ENCODE measurements around the gene SPSB4. TPM values are rescaled to one million over a fixed set of nuclear protein-coding genes. Genes with fewer than 3 reads are reported as not detected.

SPSB4 gene
- total and polyA plus RNA-seq, 2 donors (not counting 3 experiments of a cell fraction or from before 2014, with no cell fraction given), result 0.06 to 0.22 TPM

DNA sequence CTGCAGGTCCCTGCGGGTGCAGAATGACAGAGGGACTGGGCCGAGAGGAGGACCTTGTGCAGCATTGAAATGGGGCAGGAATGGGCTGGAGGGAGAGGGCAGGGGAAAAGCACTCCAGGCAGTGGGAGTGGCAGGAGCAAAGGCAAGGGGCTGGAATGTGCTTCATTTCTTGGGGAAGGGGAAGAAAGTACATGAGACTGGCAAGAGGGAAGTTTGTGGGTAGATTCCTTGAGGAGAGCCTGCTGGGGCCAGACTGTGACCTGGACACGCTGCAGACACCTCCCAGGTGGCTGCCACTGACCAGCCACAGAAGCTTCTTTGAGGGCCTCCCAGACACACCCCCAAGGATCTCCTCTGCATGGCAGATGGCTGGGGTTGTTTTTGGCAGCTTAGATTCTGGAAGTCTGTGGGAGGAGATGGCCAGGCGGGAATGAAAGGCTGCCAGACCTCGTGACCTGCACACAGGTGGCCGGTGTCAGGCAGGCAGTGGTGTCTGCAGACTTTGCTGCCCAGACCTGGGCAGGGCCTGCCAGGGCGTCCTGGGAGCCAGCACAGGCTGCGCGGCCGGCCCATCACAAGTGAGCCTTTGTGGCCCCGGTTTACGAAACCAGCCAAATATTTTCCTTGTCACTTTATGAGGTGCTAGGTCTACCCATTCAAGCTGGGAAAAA is 53.1 kb downstream of the SPSB4 start:
- H2AFZ ChIP-seq (ENCODE audit: low read depth, low read length), result no peak overlapping the region
- ChIA-PET POLR2A (no interaction called here), CTCF (interaction anchor here (1.0 to 2.5 kb wide), 2 partner anchors 11 to 104 kb away, joined by 6 to 28 read pairs; no protein-coding TSS in a partner anchor)
- no peak for TF ChIP-seq GATA2 (IDR thresholded peaks at IDR 0.05; ENCODE audit: insufficient read depth, insufficient read length, low read depth, low read length)
- H3K9me1 ChIP-seq (replicated peaks; ENCODE audit: control insufficient read depth, extremely low read depth, insufficient read depth, low read length), result no peaks in the 10 kb centered on the region
- FAIRE-seq (no peak), DNase-seq (ENCODE audit: low read depth, low spot score) (no peak)
- H3K9ac ChIP-seq (replicated peaks; ENCODE audit: extremely low read depth, insufficient read depth, low read length), result no peak overlapping the region
- H3K27me3 ChIP-seq (ENCODE audit: control insufficient read depth in 2 of 2, insufficient read depth in 2 of 2, low read length in 2 of 2), result no peaks in the 10 kb centered on the region
- intact Hi-C loops (cut with micrococcal nuclease), result loop anchor here (2.0 kb wide), 1 partner anchor 53 kb away; the partner anchor contains the start of gene SPSB4
- no peak overlapping the region for H3K4me3 ChIP-seq (replicated peaks in 1 of 3; ENCODE audit: insufficient read depth in 1 of 3, low read depth in 1 of 3, low read length in 3 of 3)
- H3K9me3 ChIP-seq (replicated peaks; ENCODE audit: control insufficient read depth, insufficient read depth, low read length), result no peaks in the 10 kb centered on the region
- no TSS peak for BruUV-seq (replicated peaks)
- H3K4me1 ChIP-seq (ENCODE audit: control insufficient read depth, extremely low read depth, insufficient read depth, low read length), result no peaks in the 10 kb centered on the region
- no peaks in the 10 kb centered on the region for H3K79me2 ChIP-seq (ENCODE audit: control insufficient read depth, insufficient read depth, low read length)
- no peaks in the 10 kb centered on the region for H4K20me1 ChIP-seq (replicated peaks; ENCODE audit: control insufficient read depth, extremely low read depth, insufficient read depth, low read length)
- no peak overlapping the region for H3K27ac ChIP-seq (ENCODE audit: insufficient read depth, low read depth, low read length)
- H3K4me2 ChIP-seq (ENCODE audit: insufficient read depth, low read length), result no peak overlapping the region
- dilution Hi-C loops (cut with MboI; ENCODE audit: extremely low pct_ligation_motif_present, low sequenced_read_pairs), result no loop called here
- H3K36me3 ChIP-seq (ENCODE audit: control insufficient read depth in 2 of 2, extremely low read depth in 1 of 2, insufficient read depth in 2 of 2, low read length in 2 of 2), result no peaks in the 10 kb centered on the region

DNA sequence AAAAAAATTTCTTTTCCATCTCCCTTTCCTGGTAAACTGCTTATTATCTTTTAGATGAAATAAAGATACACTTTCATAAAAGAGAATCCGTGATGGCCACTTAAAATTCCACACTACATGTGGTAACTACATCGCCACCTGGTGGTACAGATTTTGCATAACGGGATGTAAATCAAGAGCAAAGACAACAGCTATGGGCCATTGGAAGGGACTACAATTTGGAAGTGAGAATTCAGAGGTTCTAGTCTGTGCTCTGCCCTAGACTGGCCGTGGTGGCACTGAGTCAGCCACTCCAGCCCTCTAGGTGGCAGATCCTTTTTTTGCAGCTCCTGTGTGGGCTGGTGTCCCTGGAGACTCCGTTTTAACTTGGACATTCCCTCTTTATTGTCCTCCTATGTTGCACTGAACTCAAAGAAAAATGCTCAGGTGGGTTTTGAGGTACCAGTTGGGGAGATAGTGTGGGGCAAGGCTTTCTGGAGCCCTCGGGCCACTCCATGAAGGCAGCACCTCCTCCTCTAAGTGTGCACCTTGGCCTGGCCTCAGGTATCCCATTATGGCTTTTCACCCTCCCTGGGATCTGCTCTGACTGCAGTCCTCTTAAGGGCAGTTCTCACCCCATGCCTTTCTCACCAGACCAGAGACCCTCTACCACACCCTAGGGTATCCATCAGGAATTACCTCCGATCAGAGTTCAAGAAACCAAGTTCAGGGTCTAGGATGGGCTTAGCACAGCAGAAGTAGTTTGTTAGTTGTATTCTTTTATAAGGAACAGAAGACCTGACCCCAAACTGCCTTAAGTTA is 54.9 kb downstream of the SPSB4 start:
- dilution Hi-C loops (cut with MboI; ENCODE audit: extremely low pct_ligation_motif_present, low sequenced_read_pairs), result no loop called here
- Histone ChIP-seq H3K9me1 (replicated peaks; ENCODE audit: control insufficient read depth, extremely low read depth, insufficient read depth, low read length) (no peaks in the 10 kb centered on the region), H3K4me2 (ENCODE audit: insufficient read depth, low read length) (no peak overlapping the region), H3K9me3 (replicated peaks; ENCODE audit: control insufficient read depth, insufficient read depth, low read length) (no peaks in the 10 kb centered on the region), H3K27me3 (ENCODE audit: control insufficient read depth in 2 of 2, insufficient read depth in 2 of 2, low read length in 2 of 2) (no peaks in the 10 kb centered on the region), H3K9ac (replicated peaks; ENCODE audit: extremely low read depth, insufficient read depth, low read length) (no peak overlapping the region), H4K20me1 (replicated peaks; ENCODE audit: control insufficient read depth, extremely low read depth, insufficient read depth, low read length) (no peaks in the 10 kb centered on the region), H3K4me1 (ENCODE audit: control insufficient read depth, extremely low read depth, insufficient read depth, low read length) (no peaks in the 10 kb centered on the region), H2AFZ (ENCODE audit: low read depth, low read length) (no peak overlapping the region), H3K4me3 (replicated peaks in 1 of 3; ENCODE audit: insufficient read depth in 1 of 3, low read depth in 1 of 3, low read length in 3 of 3) (no peak overlapping the region), H3K27ac (ENCODE audit: insufficient read depth, low read depth, low read length) (no peak overlapping the region), H3K36me3 (ENCODE audit: control insufficient read depth in 2 of 2, extremely low read depth in 1 of 2, insufficient read depth in 2 of 2, low read length in 2 of 2) (no peaks in the 10 kb centered on the region), H3K79me2 (ENCODE audit: control insufficient read depth, insufficient read depth, low read length) (no peaks in the 10 kb centered on the region)
- TF ChIP-seq, protein P1, sequence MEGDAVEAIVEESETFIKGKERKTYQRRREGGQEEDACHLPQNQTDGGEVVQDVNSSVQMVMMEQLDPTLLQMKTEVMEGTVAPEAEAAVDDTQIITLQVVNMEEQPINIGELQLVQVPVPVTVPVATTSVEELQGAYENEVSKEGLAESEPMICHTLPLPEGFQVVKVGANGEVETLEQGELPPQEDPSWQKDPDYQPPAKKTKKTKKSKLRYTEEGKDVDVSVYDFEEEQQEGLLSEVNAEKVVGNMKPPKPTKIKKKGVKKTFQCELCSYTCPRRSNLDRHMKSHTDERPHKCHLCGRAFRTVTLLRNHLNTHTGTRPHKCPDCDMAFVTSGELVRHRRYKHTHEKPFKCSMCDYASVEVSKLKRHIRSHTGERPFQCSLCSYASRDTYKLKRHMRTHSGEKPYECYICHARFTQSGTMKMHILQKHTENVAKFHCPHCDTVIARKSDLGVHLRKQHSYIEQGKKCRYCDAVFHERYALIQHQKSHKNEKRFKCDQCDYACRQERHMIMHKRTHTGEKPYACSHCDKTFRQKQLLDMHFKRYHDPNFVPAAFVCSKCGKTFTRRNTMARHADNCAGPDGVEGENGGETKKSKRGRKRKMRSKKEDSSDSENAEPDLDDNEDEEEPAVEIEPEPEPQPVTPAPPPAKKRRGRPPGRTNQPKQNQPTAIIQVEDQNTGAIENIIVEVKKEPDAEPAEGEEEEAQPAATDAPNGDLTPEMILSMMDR (IDR thresholded peaks at IDR 0.05; ENCODE audit: extremely low read depth in 1 of 2, insufficient read depth in 1 of 2, low read depth in 1 of 2, low read length in 2 of 2), result peak; percentile 55 to 62
- TF ChIP-seq JUN (IDR thresholded peaks at IDR 0.05; ENCODE audit: borderline replicate concordance, insufficient read depth, insufficient read length, low read depth), result no peak
- DNase-seq (ENCODE audit: low read depth, low spot score) (peak; percentile 74), FAIRE-seq (peak; percentile 82)
- ChIA-PET CTCF (interaction anchor here (0.6 to 2.5 kb wide), 36 partner anchors 10 to 1678 kb away, joined by 3 to 52 read pairs (median 4); no protein-coding TSS in a partner anchor), POLR2A (no interaction called here)
- no TSS peak for BruUV-seq (replicated peaks)
- intact Hi-C loops (cut with micrococcal nuclease), result loop anchor here (1.0 to 2.0 kb wide), 5 partner anchors 55 to 208 kb away; partner anchors contain the start of gene SPSB4
